HAP-1 (cell line): ENCODE measurements around the gene ZSWIM8.
"Not testable (repeated sequence)": the region's sequence is repeated elsewhere in the genome, so short reads cannot be mapped to it uniquely, and the experiment has no call there.

Experiments used
- DNase-seq, 2 experiments: peaks; one replicate each; pipeline ENCODE4 v3.0.0-alpha.2; 2016 to 2020; ENCODE audit warnings: low spot score in 2 of 2
- H3K27me3 ChIP-seq: fragments of 250-450 bp; sonication (Bioruptor Pico); 2 replicates; pipeline ENCODE4 v1.5.1; 2020; ENCODE audit warnings: low read depth, mild to moderate bottlenecking, moderate library complexity
- H3K36me3 ChIP-seq: fragments of 250-450 bp; sonication (Bioruptor Pico); replicated peaks from 2 replicates; pipeline ENCODE4 v1.5.1; 2020; ENCODE audit warnings: mild to moderate bottlenecking
- H3K4me1 ChIP-seq: fragments of 250-450 bp; sonication (Bioruptor Pico); 2 replicates; pipeline ENCODE4 v1.5.1; 2020; ENCODE audit warnings: mild to moderate bottlenecking
- H3K4me3 ChIP-seq: fragments of 250-450 bp; sonication (Bioruptor Pico); 2 replicates; pipeline ENCODE4 v1.5.1; 2020; ENCODE audit warnings: mild to moderate bottlenecking, moderate library complexity
- H3K9me3 ChIP-seq: fragments of 250-450 bp; sonication (Bioruptor Pico); 2 replicates; pipeline ENCODE4 v1.5.1; 2020; ENCODE audit warnings: mild to moderate bottlenecking, moderate library complexity
- in situ Hi-C: fragments of 300-500 bp; cut with MboI; formaldehyde crosslinking; loops from 3 replicates; pipeline ENCODE4 v1.14.3; 2020; ENCODE audit warnings: low sequenced_read_pairs, inconsistent platforms, mixed read lengths

Gene ZSWIM8

DNA sequence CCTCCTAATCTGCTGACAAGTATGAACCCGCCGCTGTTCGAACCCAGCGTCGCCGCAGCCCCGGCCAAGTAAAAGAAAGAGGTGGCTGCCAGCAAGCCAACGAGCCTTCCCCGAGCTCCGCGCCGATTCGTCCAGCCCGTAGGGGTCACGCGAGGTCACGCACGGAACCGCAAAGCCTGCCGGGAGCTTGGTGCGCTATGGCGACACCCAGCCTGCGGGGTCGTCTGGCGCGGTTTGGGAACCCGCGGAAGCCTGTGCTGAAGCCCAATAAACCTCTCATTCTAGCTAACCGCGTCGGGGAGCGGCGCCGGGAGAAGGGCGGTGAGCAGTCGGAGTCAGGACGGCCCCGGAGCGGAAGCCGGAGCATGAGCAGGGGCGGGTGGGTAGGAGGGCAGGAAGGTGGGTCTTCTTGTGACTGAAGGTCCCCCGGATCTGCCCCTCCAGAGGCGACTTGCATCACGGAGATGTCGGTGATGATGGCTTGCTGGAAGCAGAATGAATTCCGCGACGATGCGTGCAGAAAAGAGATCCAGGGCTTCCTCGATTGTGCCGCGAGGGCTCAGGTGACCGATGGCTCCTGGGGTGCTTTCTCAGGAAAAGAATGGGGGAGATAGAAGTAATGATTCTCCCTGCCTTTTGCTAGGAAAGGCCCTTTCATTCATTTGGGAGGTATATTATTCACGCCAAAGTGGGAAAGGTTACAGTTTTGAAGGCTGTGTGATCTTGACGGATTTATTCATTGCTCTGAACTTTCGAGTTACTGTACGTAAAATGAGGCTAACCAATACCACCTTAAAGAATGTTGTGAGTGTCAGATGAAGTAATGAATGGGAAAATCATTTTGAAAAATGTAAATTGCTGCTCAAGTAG, 3.3 kb upstream of the ZSWIM8 start, which contains the start of gene CHCHD1:
Gene CHCHD1, plus strand, starts transcription at position 170 of the 870 bp plus-strand sequence. Its CDS starts 28 bp downstream, at position 198.
- Histone ChIP-seq H3K36me3 (peaks cover 16% of the 10 kb centered on the region), H3K4me1 (peaks cover 30% of the 10 kb centered on the region), H3K9me3 (no peaks in the 10 kb centered on the region), H3K27me3 (no peaks in the 10 kb centered on the region), H3K4me3 (peak within 1 kb of the TSS; percentile 91)
- in situ Hi-C loops: no loop called here
- peak; percentile 82 to 96 for DNase-seq

DNA sequence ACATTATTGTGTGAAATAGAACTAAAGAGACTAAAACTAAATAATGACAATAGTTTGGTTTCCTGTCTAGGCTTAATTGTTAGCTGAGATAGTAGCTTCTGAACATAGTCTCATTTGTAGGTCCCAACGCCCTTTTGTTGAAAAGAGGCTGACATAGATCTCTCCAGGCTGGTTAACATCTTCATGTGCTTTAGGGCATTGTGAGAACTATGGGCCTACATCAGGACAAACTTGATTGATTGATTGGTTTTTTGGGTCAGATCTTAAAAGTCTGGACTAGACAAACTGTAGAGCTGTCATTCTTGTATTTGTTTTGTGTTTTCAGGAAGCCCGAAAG, 2.7 kb upstream of the ZSWIM8 start:
- peak overlapping the region; percentile 91 for H3K4me3 ChIP-seq
- peaks cover 30% of the 10 kb centered on the region for H3K4me1 ChIP-seq
- no peak for DNase-seq

DNA sequence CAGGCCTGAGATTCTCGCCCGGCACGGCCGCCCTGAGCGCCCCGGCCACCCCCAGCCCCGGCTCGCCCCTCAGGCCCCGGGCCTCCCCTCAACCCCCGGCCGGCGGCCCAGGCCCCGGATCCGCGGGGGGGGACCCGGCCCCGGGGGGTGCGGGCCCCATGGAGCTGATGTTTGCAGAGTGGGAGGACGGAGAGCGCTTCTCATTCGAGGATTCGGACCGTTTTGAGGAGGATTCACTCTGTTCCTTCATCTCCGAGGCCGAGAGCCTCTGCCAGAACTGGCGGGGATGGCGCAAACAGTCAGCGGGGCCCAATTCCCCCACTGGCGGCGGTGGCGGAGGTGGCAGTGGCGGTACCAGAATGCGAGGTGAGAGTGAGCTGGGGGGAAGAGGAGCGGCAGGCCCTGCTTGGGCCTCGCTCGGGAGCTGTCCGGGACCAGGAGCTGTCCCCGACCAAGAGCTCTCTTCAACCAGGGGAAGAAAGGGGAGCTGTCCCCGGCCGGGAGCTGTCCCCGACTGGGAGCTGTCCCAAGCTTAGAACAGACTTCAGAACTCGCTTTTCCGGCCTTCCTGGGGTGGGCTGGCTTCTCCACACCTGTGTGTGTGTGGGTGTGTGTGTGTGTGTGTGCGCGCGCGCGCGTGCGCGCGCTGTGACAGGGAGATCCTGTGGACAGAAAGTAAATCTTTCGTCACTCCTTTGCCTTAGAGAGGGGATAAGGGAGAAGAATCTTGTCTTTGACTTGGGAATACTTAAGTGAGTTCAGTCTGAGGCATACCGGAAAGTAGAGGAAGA, 510 bp downstream of the ZSWIM8 start:
- H3K36me3 ChIP-seq: peaks cover 5% of the 10 kb centered on the region
- DNase-seq: peak in 1 of 2 experiments; percentile 44
- in situ Hi-C loops: no loop called here

More for the DNA sequence above, 2.7 kb upstream of the ZSWIM8 start:
- H3K9me3 ChIP-seq: no peaks in the 10 kb centered on the region
- H3K36me3 ChIP-seq: peaks cover 16% of the 10 kb centered on the region
- in situ Hi-C loops: no loop called here
- no peaks in the 10 kb centered on the region for H3K27me3 ChIP-seq

DNA sequence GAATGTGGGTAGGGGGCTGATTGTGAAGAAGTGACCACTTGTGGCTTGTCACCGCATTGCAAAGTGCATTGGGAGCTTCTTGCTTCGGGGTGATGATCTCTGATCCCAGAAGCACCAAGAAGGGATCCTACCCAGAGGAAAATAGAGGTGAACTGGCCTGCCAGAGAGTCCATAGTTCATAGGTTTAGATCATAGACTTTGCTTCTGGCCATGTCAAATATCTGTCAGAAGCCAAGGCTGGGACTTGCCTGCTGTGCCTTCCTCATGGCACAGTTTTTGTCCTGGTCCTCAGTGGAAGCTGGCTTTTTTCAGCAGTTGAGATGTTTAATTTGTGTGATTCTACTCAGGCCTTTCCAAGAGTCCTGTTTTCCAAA, 1.1 kb downstream of the ZSWIM8 start:
- DNase-seq: no peak
- Histone ChIP-seq H3K4me1 (peaks cover 13% of the 10 kb centered on the region), H3K4me3 (peak overlapping the region; percentile 77), H3K27me3 (no peaks in the 10 kb centered on the region), H3K9me3 (no peaks in the 10 kb centered on the region), H3K36me3 (peaks cover 11% of the 10 kb centered on the region)
- in situ Hi-C loops: no loop called here

More for the DNA sequence above, 510 bp downstream of the ZSWIM8 start:
- Histone ChIP-seq H3K4me3 (peak overlapping the region; percentile 77), H3K9me3 (no peaks in the 10 kb centered on the region), H3K4me1 (peaks cover 17% of the 10 kb centered on the region), H3K27me3 (no peaks in the 10 kb centered on the region)

DNA sequence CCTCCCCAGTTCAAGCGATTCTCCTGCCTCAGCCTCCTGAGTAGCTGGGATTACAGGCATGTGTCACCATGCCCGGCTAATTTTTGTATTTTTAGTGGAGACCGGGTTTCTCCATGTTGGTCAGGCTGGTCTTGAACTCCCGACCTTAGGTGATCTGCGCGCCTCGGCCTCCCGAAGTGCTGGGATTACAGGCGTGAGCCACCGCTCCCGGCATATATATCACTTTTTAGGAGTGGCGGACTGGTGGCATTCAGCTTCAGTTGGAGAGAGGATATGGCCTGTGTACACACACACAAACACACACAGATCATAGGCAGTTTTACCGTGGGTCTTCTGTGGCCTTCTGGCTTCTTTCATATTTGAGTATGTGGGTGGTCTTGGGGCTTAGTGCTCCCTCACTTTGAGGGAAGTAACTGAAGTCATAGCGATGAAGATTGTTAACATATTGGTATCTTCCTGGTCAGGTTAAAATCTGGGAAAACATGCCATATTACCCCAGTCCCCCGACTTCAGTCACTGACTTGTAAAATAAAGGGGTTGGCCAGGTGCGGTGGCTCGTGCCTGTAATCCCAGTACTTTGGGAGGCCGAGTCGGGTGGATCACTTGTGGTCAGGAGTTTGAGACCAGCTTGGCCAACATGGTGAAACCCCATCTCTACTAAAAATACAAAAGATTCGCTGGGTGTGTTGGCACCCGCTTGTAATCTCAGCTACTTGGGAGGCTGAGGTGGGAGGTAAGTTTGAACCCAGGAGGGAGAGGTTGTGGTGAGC, 1.8 kb downstream of the ZSWIM8 start:
- Histone ChIP-seq H3K4me1 (peaks cover 13% of the 10 kb centered on the region), H3K36me3 (peaks cover 12% of the 10 kb centered on the region)
- H3K9me3 ChIP-seq, in situ Hi-C loops, H3K4me3 ChIP-seq, DNase-seq, H3K27me3 ChIP-seq: not testable (repeated sequence)

DNA sequence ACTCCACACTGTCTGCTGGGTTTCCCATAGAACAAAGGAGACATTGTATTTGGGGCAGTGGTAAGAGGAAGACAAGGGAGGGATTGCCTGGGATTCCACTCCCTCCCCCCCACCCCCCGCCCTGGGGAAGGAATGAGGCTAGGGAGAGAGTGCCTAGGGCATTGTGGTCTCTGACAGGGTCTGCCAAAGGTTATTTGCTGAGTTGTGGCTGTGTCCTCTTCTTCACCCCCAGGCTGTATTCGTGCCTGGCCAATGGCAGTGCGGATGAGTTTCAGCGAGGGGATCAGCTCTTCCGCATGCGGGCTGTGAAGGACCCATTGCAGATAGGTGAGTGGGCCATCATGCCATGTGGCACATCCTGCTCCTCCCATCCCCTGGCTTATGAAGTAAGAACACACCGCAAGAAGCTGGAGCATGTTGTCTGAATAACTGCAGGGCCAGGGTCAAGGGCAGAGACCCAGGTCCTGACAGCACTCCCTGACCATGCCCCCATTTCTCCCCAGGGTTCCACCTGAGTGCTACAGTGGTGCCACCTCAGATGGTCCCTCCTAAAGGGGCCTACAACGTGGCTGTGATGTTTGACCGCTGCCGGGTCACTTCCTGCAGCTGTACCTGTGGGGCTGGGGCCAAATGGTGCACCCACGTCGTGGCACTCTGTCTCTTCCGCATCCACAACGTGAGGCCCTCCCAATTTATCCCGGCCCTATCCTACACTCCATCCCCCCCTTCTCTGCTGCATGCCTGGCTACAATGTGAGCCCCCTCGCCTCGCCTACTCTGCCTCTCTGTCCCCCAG, 3.7 kb downstream of the ZSWIM8 start:
- in situ Hi-C loops: no loop called here
- peaks cover 23% of the 10 kb centered on the region for H3K36me3 ChIP-seq
- H3K27me3 ChIP-seq: no peaks in the 10 kb centered on the region
- no peak for DNase-seq
- no peaks in the 10 kb centered on the region for H3K9me3 ChIP-seq
- H3K4me3 ChIP-seq: no peak overlapping the region
- peaks cover 7% of the 10 kb centered on the region for H3K4me1 ChIP-seq

DNA sequence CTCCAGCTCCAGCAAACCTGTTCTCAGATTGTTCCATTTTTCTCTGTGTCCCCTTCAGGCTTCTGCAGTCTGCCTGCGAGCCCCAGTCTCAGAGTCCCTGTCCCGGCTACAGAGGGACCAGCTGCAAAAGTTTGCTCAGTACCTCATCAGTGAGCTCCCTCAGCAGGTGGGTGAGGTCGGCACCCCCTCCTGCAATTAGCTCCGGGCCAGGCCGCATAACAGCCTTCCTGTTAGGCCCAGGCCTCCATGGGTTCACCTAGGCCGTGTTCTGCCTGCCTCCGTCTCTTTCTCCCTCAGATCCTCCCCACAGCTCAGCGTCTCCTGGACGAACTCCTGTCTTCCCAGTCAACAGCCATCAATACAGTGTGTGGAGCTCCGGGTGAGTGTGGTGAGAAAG, 4.3 kb downstream of the ZSWIM8 start:
- in situ Hi-C loops: no loop called here
- no peak for DNase-seq
- H3K9me3 ChIP-seq: no peaks in the 10 kb centered on the region
- H3K36me3 ChIP-seq: peaks cover 28% of the 10 kb centered on the region
- H3K27me3 ChIP-seq: no peaks in the 10 kb centered on the region
- H3K4me1 ChIP-seq: peaks cover 6% of the 10 kb centered on the region
- no peak overlapping the region for H3K4me3 ChIP-seq

DNA sequence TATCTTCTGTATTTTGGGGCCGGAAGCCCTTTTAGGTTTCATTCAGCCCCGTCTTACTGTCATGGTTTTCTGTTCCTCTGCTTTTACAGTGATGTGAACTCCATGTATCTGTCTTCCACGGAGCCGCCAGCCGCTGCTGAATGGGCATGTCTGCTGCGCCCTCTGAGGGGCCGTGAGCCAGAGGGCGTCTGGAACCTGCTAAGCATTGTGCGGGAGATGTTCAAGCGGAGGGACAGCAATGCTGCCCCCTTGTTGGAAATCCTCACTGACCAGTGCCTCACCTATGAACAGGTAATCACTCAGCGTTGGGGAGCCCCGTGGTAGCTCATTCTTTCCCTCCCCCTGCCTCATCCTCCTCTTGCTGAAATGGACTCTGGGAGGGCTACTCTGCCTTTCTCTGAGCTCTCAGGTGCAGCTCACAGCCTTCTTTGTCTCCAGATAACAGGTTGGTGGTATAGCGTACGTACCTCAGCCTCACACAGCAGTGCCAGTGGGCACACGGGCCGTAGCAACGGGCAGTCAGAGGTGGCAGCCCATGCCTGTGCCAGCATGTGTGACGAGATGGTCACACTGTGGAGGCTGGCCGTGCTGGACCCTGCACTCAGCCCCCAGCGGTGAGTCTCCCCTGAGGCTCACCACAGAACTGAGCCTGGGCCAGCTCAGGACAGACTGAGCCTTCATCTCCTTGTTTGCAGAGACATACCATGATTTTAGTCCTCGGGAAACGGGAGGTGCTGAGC, 5.7 kb downstream of the ZSWIM8 start:
- Histone ChIP-seq H3K9me3 (no peaks in the 10 kb centered on the region), H3K27me3 (no peaks in the 10 kb centered on the region), H3K36me3 (peaks cover 32% of the 10 kb centered on the region), H3K4me3 (no peak overlapping the region), H3K4me1 (peaks cover 3% of the 10 kb centered on the region; the same call in 1 of the 2 replicates)
- in situ Hi-C loops: no loop called here
- DNase-seq: no peak

DNA sequence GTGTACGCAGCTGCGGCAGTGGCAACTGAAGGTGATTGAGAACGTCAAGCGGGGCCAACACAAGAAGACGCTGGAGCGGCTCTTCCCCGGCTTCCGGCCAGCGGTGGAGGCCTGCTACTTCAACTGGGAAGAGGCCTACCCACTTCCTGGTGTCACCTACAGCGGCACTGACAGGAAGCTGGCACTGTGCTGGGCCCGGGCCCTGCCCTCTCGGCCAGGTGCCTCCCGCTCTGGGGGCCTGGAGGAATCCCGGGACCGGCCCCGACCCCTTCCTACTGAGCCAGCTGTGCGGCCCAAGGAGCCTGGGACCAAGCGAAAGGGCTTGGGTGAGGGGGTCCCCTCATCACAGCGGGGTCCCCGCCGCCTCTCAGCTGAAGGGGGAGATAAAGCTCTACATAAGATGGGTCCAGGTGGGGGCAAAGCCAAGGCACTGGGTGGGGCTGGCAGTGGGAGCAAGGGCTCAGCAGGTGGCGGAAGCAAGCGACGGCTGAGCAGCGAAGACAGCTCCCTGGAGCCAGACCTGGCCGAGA, 6.5 kb downstream of the ZSWIM8 start:
- H3K4me1 ChIP-seq: no peaks in the 10 kb centered on the region
- in situ Hi-C loops: no loop called here
- no peaks in the 10 kb centered on the region for H3K27me3 ChIP-seq
- DNase-seq: no peak
- H3K9me3 ChIP-seq: no peaks in the 10 kb centered on the region
- H3K36me3 ChIP-seq: peaks cover 39% of the 10 kb centered on the region
- no peak overlapping the region for H3K4me3 ChIP-seq

DNA sequence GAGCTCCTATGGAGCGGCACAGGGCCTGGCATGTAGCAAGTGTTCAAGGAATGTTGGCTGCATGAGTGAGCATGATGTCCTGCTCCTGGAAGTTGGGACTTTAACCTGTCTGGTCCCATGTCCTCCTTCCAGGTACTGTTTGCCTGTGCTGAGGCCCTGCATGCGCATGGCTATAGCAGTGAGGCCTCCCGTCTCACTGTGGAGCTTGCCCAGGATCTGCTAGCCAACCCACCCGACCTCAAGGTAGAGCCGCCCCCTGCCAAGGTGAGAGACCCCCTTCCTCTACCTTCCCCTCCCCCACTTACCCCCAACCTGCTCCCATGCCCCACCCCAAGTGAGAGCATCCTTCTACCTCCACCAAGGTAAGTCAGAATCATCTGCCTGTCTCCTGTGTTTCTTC, 8.1 kb downstream of the ZSWIM8 start:
- no peaks in the 10 kb centered on the region for H3K4me1 ChIP-seq
- no peak for DNase-seq
- H3K9me3 ChIP-seq: no peaks in the 10 kb centered on the region
- peaks cover 42% of the 10 kb centered on the region for H3K36me3 ChIP-seq
- no peaks in the 10 kb centered on the region for H3K27me3 ChIP-seq
- in situ Hi-C loops: no loop called here
- H3K4me3 ChIP-seq: no peak overlapping the region

DNA sequence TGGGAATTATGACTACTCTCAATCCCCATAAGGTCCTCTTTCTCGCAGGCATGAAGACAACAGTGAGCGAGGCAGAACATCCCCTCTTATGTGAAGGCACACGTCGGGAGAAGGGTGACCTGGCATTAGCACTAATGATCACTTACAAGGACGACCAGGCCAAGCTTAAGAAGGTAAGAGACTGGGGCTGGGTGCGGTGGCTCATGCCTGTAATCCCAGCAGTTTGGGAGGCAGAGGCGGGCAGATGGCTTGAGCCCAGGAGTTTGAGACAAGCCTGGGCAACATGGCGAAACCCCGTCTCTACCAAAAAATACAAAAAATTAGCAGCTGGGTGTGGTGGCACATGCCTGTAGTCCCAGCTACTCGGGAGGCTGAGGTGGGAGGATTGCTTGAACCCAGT, 10.1 kb downstream of the ZSWIM8 start:
- H3K36me3 ChIP-seq: peaks cover 42% of the 10 kb centered on the region
- H3K27me3 ChIP-seq, in situ Hi-C loops, H3K4me3 ChIP-seq, DNase-seq, H3K4me1 ChIP-seq, H3K9me3 ChIP-seq: not testable (repeated sequence)

DNA sequence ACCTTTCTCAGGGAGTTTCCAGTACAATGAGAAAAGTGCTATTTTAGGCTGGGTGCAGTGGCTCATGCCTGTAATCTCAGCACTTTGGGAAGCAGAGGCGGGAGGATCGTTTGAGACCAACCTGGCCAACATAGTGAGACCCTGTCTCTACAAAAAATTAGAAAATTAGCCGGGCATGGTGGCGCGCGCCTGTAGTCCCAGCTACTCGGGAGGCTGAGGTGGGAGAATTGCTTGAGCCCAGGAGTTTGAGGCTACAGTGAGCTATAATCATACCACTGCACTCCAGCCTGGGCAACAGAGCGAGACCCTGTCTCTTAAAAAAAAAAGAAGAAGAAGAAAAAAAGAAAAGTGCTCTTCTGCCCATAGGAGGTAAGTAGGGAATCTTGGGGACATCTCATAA, 10.6 kb downstream of the ZSWIM8 start:
- H3K9me3 ChIP-seq, H3K27me3 ChIP-seq, in situ Hi-C loops, DNase-seq, H3K4me3 ChIP-seq, H3K4me1 ChIP-seq: not testable (repeated sequence)
- H3K36me3 ChIP-seq: peaks cover 41% of the 10 kb centered on the region
